Measurements from ENCODE around the gene NAE1.

GRCh38 chr16:66830422-66831404, at the start of gene NAE1:
- peak; percentile 94 for TF ChIP-seq CTCF (IDR thresholded peaks at IDR 0.05; ENCODE audit: low read length)
- no peak for TF ChIP-seq EZH2 (IDR thresholded peaks at IDR 0.05; ENCODE audit: borderline replicate concordance, low read length)
